Heart right ventricle (tissue), 16 donors: ENCODE results near the gene AMELX. TPM values are rescaled to one million over a fixed set of nuclear protein-coding genes. Genes with fewer than 3 reads are reported as not detected.

Experiments
- ATAC-seq, 8 donors: fragments of 200-7000 bp; cut with Tn5 transposase; one replicate each; pipeline ENCODE4 v1.9.1; 2020; ENCODE audit warnings: mild to moderate bottlenecking in 8 of 8, moderate library complexity in 8 of 8, moderate number of reproducible peaks in 1 of 8
- DNase-seq, 2 donors: peaks; one replicate each; pipeline ENCODE4 v3.0.0-alpha.2; 2020
- H3K27ac ChIP-seq, 10 donors: fragments of 200-600 bp; sonication (generic) in 2 of 10; one replicate each; pipeline versions ENCODE4 v1.5.0 to v1.8.0; 2020 to 2022; ENCODE audit warnings: mild to moderate bottlenecking in 3 of 10
- H3K27me3 ChIP-seq, 7 donors: fragments of 200-600 bp; one replicate each; pipeline ENCODE4 v1.8.0; 2021 to 2022; ENCODE audit warnings: mild to moderate bottlenecking in 2 of 7
- H3K36me3 ChIP-seq, 9 donors: fragments of 200-600 bp; sonication (generic) in 1 of 9; one replicate each; pipeline versions ENCODE4 v1.5.0 to v1.8.0; 2020 to 2022; ENCODE audit warnings: mild to moderate bottlenecking in 2 of 9
- H3K4me1 ChIP-seq, 9 donors: fragments of 200-600 bp; sonication (generic) in 1 of 9; one replicate each; pipeline versions ENCODE4 v1.5.0 to v1.8.0; 2020 to 2022; ENCODE audit warnings: mild to moderate bottlenecking in 4 of 9
- H3K4me3 ChIP-seq, 10 donors: fragments of 200-600 bp; sonication (generic) in 2 of 10; one replicate each; pipeline versions ENCODE4 v1.5.0 to v1.8.0; 2020 to 2022; ENCODE audit warnings: mild to moderate bottlenecking in 7 of 10, moderate library complexity in 2 of 10
- H3K9me3 ChIP-seq, 11 donors: fragments of 200-600 bp in 10 of 11; sonication (generic) in 2 of 11; one replicate each; pipeline versions ENCODE4 v1.5.0 to v1.8.0; 2013 to 2022; ENCODE audit warnings: mild to moderate bottlenecking in 2 of 11, control low read depth in 1 of 11, moderate library complexity in 1 of 11
- CTCF ChIP-seq, 9 donors: fragments of 200-600 bp; sonication (generic) in 2 of 9; IDR thresholded peaks; one replicate each; pipeline versions ENCODE4 v1.5.0 to v1.8.0; 2021 to 2022; ENCODE audit warnings: antibody characterized with exemption in 9 of 9, mild to moderate bottlenecking in 5 of 9, moderate library complexity in 1 of 9
- WGBS, 2 donors: extraction: QIAGEN DNeasy Blood & Tissue Kit; methylation state at CpG; one replicate each; pipeline ENCODE4 v1.1.7; 2013; ENCODE audit warnings: inconsistent platforms in 1 of 2; 5-methylcytosine and 5-hydroxymethylcytosine counted together
- intact Hi-C, 10 donors: fragments of 100-400 bp; cut with DNase I; formaldehyde crosslinking; loops; one replicate each; pipeline versions ENCODE4 v1.11.1 to v1.14.2; 2022
- polyA plus RNA-seq, 2 donors: library from polyadenylated mRNA; stranded (reverse); fragments of 200-250 nt; gene quantifications; one replicate each; pipeline ENCODE4 v1.2.3, GENCODE V29; 2013
- total RNA-seq, 10 donors: library from RNA; stranded (reverse); fragmentation: NEBNext Ultra II Directional in 3 of 10; extraction: Animal tissue kit (Norgen Biotek cat#: 25700) in 3 of 10; gene quantifications; one replicate each; pipeline versions ENCODE4 v1.2.1 to v1.2.4, GENCODE V29; 2021 to 2023
- donor health status: Arrhythmogenic right ventricular cardiomyopathy.
- donor health status: ischemic (EF 13 %, LVEDD 7.1; RV severe dilation, severe dysfunction).
- donor health status: healthy with polysubstance abuse.
- donor health status: DM: no; HTN: yes; CAD: no.
- donor health status: DM: no; HTN: no; CAD: no.
- donor health status: ischemic (EF 25% LVEDD 6.9; RV normal size, moderate dysfunction).
- donor health status: ischemic (EF 25% LVEDD 5.7; RV mildly dilated, moderate dysfunction).
- donor health status: healthy.
- donor health status: DM: yes; HTN: yes; CAD: no.
- donor health status: Ischemic cardiomyopathy.
- donor health status: ischemic (EF 35%, LVEDD 5.7; RV mildly dilated, moderate dysfunction).
- donor health status: nonischemic (EF 11% LVEDD 7.7; RV severe dilation, severe dysfunction).
- donor health status: DM: yes; HTN: yes; CAD: no.
- donor health status: PGD.
- donor health status: ischemic (EF 29% LVEDD 5.4; RV normal size, mild dysfunction).
- donor health status: nonischemic (EF 23%, LVEDD 6.1; RV moderate dilation, normal function).

Gene AMELX
- total and polyA plus RNA-seq, 12 donors = not detected

GRCh38 chrX:11337292-11338009 lies 44.2 kb downstream of the AMELX start:
- intact Hi-C loops = no loop called here
- Histone ChIP-seq H3K9me3 (no peaks in the 10 kb centered on the region), H3K4me1 (peaks cover 0 to 14% (median 0%) of the 10 kb centered on the region in 9 donors), H3K36me3 (no peaks in the 10 kb centered on the region), H3K4me3 (no peak overlapping the region), H3K27ac (no peak overlapping the region), H3K27me3 (no peaks in the 10 kb centered on the region)
- 86 to 96% methylated on average over 1 of the region's 1 CpG for WGBS, 2 donors
- no peak for TF ChIP-seq CTCF (IDR thresholded peaks at IDR 0.05)
- no peak for ATAC-seq
- DNase-seq = no peak

DNA sequence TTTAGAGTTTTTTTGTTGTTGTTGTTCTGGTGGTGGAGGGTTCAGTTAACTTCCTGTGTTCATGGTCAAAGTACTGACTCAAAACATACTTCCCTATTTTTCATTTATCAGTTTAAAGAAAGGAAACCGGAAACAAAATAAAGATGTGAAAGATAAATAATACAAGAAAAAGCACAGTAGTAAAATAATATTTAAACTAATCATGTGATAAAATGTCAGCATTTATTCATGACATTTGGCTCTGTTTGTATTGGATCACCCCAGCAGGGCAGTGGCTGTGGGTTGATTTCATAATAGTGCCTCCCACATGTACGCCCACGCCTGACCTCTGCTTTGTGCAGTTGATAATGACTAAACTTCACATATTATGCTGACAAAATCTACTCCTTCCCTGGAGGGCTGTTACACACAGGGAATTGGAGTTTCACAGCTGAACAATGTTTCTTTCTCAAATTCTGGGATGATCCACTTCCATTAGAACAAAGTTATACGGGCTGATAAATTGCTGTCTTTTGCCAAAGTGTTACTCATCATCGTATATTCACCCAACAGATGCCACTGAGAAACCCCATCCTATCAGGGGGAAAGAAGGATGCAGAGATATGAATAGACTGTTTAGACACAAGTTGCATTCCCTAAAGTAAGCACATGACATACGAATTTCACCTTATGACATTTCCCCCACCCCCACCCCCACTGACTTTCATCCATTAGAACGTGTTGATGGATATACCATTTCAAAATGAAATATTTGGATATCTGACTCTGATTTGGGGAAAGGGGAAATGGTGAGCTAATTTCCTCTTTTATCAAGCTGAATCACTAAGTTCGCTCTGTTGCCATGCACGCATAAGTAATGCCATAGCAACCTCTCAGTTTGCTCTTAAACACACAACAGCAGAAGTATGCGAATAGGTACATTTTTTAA lies 48.3 kb downstream of the AMELX start:
- Histone ChIP-seq H3K9me3 (no peaks in the 10 kb centered on the region), H3K36me3 (no peaks in the 10 kb centered on the region), H3K4me3 (no peak overlapping the region), H3K4me1 (peaks cover 0 to 15% (median 0%) of the 10 kb centered on the region in 9 donors), H3K27me3 (no peaks in the 10 kb centered on the region), H3K27ac (peak overlapping the region in 4 of 10 donors; percentile 41 to 74 (median 43))
- 30 to 46% methylated on average over 10 of the region's 10 CpGs for WGBS, 2 donors
- peak; percentile 17 to 42 for DNase-seq
- ATAC-seq = peak; percentile 56 to 93 (median 81)
- intact Hi-C loops = no loop called here
- TF ChIP-seq CTCF (IDR thresholded peaks at IDR 0.05) = no peak

GRCh38 chrX:11342673-11343072 lies 49.5 kb downstream of the AMELX start:
- no peak overlapping the region for H3K4me3 ChIP-seq
- no peaks in the 10 kb centered on the region for H3K9me3 ChIP-seq
- peaks cover 0 to 15% (median 0%) of the 10 kb centered on the region in 9 donors for H3K4me1 ChIP-seq
- peak overlapping the region in 2 of 10 donors; percentile 34 to 74 for H3K27ac ChIP-seq
- no peak for ATAC-seq
- no peak for TF ChIP-seq CTCF (IDR thresholded peaks at IDR 0.05)
- H3K27me3 ChIP-seq = no peaks in the 10 kb centered on the region
- intact Hi-C loops = no loop called here
- no peaks in the 10 kb centered on the region for H3K36me3 ChIP-seq
- no peak for DNase-seq

GRCh38 chrX:11346121-11346682 lies 53.0 kb downstream of the AMELX start:
- no peak overlapping the region for H3K4me3 ChIP-seq
- H3K27me3 ChIP-seq = no peaks in the 10 kb centered on the region
- no peaks in the 10 kb centered on the region for H3K9me3 ChIP-seq
- ATAC-seq (no peak), DNase-seq (no peak)
- WGBS, 2 donors = 82 to 90% methylated on average over 2 of the region's 2 CpGs
- H3K27ac ChIP-seq = no peak overlapping the region
- H3K4me1 ChIP-seq = peaks cover 0 to 17% (median 0%) of the 10 kb centered on the region in 9 donors
- no peak for TF ChIP-seq CTCF (IDR thresholded peaks at IDR 0.05)
- H3K36me3 ChIP-seq = no peaks in the 10 kb centered on the region
- intact Hi-C loops = no loop called here
